Spleen (tissue), 7 donors: ENCODE results near the gene TBC1D21.

Source experiments
- POLR2A ChIP-seq, 3 donors: fragments of 450-650 bp; IDR thresholded peaks; one replicate each; pipeline ENCODE4 v1.5.1; 2017; ENCODE audit warnings: antibody characterized with exemption in 3 of 3, mild to moderate bottlenecking in 1 of 3
- POLR2AphosphoS5 ChIP-seq, 3 donors: sonication (generic); formaldehyde crosslinking; IDR thresholded peaks; one replicate each; pipeline ENCODE4 v1.5.1; 2017; ENCODE audit warnings: antibody characterized with exemption in 3 of 3
- TF ChIP-seq, protein P1 (sequence below), 11 experiments: fragments of 200-600 bp in 7 of 11; fragments of 450-650 bp in 4 of 11; sonication (generic) in 4 of 11; IDR thresholded peaks in 8 of 11; conservative IDR thresholded peaks in 3 of 11; 1 replicate in 7 of 11; 2 replicates in 4 of 11; pipeline versions ENCODE4 v1.4.0 to v1.8.0; 2016 to 2021; ENCODE audit warnings: antibody characterized with exemption in 11 of 11, inconsistent platforms in 4 of 11, mild to moderate bottlenecking in 1 of 11
- donor health status: DM: no; HTN: no; CAD: no; lungs with moderate emphysema.
- donor health status: DM: no; HTN: no; CAD: no.
- donor health status: DM: no; HTN: no; CAD: no.

DNA sequence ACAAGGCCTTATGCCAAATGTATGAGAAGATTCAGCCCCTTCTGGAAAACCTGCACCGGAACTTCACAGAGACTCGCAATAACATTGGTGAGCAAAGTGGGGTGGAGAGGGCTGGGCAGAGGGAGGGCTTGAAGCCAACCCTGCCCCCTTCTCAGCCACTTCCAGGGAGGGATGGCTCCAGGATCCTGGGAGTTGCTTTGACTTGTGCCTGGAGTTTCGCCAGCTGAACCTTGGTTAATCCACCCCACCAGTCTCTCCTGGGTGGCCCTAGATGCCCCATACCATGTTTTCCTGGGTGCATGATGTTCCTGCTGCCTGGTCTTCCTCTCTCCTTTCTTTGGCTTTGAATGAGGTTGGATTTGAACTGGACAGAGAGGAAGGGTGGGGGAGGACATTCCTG is 10.8 kb downstream of the TBC1D21 start:
- no peak for TF ChIP-seq POLR2A (IDR thresholded peaks at IDR 0.05)
- TF ChIP-seq, protein P1, sequence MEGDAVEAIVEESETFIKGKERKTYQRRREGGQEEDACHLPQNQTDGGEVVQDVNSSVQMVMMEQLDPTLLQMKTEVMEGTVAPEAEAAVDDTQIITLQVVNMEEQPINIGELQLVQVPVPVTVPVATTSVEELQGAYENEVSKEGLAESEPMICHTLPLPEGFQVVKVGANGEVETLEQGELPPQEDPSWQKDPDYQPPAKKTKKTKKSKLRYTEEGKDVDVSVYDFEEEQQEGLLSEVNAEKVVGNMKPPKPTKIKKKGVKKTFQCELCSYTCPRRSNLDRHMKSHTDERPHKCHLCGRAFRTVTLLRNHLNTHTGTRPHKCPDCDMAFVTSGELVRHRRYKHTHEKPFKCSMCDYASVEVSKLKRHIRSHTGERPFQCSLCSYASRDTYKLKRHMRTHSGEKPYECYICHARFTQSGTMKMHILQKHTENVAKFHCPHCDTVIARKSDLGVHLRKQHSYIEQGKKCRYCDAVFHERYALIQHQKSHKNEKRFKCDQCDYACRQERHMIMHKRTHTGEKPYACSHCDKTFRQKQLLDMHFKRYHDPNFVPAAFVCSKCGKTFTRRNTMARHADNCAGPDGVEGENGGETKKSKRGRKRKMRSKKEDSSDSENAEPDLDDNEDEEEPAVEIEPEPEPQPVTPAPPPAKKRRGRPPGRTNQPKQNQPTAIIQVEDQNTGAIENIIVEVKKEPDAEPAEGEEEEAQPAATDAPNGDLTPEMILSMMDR (IDR thresholded peaks at IDR 0.05 in 8 of 11, conservative IDR thresholded peaks at IDR 0.05 in 3 of 11): no peak
- no peak for TF ChIP-seq POLR2AphosphoS5 (IDR thresholded peaks at IDR 0.05)
